HepG2 (cell line): ENCODE measurements around the gene MTUS2. TPM values are rescaled to one million over a fixed set of nuclear protein-coding genes. Genes with fewer than 3 reads are reported as not detected.

Source experiments
- ATAC-seq: fragments of 200-7000 bp; cut with Tn5 transposase; 3 replicates; pipeline ENCODE4 v1.9.1; 2020; ENCODE audit warnings: mild to moderate bottlenecking, moderate library complexity
- BruUV-seq: library from RNA; stranded (reverse); fragments of 400-500 nt; replicated peaks from 2 replicates; lab custom pipeline; 2021; lab: Mats Ljungman, UMichigan
- CTCF ChIA-PET: fragments of 300-600 bp; formaldehyde crosslinking; extraction: SDS; loops from one replicate; lab custom pipeline; 2021; ENCODE audit warnings: low total read pairs, inconsistent platforms, low intra/inter-chr PET ratio; lab: Yijun Ruan, JAX
- POLR2A ChIA-PET: fragments of 350-600 bp; sonication (Branson Sonifier 250); formaldehyde crosslinking; loops from one replicate; lab custom pipeline; 2020; ENCODE audit warnings: antibody characterized with exemption, inconsistent platforms; lab: Yijun Ruan, JAX
- DNase-seq: peaks from one replicate; pipeline ENCODE4 v3.0.0-alpha.2; 2015; ENCODE audit warnings: low spot score
- FAIRE-seq: peaks from 3 replicates; lab custom pipeline; 2011; peaks lifted over from hg19 to GRCh38; lab: Jason Lieb, UNC
- H2AFZ ChIP-seq: one replicate; pipeline ENCODE4 v1.6.1; 2011; ENCODE audit warnings: low read length, inconsistent platforms
- H3K27ac ChIP-seq: fragments of 300-600 bp; 3 replicates; pipeline ENCODE4 v1.8.0; 2011; ENCODE audit warnings: mixed run types, mild to moderate bottlenecking, mixed read lengths, low read length, inconsistent platforms; ENCODE audit not compliant: insufficient read depth; ENCODE audit errors: extremely low read length
- H3K27me3 ChIP-seq, 2 experiments: fragments of 200-600 bp in 1 of 2; 2 replicates in 1 of 2; 3 replicates in 1 of 2; pipeline versions ENCODE4 v1.6.0 to v1.8.0; 2011; ENCODE audit warnings: low read length in 2 of 2, mild to moderate bottlenecking in 2 of 2, moderate library complexity in 2 of 2, inconsistent platforms in 1 of 2; ENCODE audit not compliant: insufficient read depth in 2 of 2, control insufficient read depth in 1 of 2
- H3K36me3 ChIP-seq, 2 experiments: fragments of 200-600 bp in 1 of 2; replicated peaks in 1 of 2; 2 replicates in 1 of 2; 3 replicates in 1 of 2; pipeline versions ENCODE4 v1.5.1 to v1.8.0; 2011; ENCODE audit warnings: low read length in 2 of 2, inconsistent platforms in 1 of 2; ENCODE audit not compliant: insufficient read depth in 2 of 2, control insufficient read depth in 1 of 2
- H3K4me1 ChIP-seq: 2 replicates; pipeline ENCODE4 v1.5.1; 2012; ENCODE audit warnings: low read length, inconsistent platforms; ENCODE audit not compliant: insufficient read depth
- H3K4me2 ChIP-seq: 2 replicates; pipeline ENCODE4 v1.6.0; 2011; ENCODE audit warnings: low read depth, low read length, inconsistent platforms
- H3K4me3 ChIP-seq, 3 experiments: fragments of 200-600 bp in 1 of 3; sonication (generic), shearing (Covaris generic) in 1 of 3; replicated peaks in 1 of 3; 2 replicates each; pipeline ENCODE4 v1.5.1; 2011 to 2016; ENCODE audit warnings: low read length in 3 of 3, inconsistent platforms in 2 of 3, low read depth in 2 of 3, mild to moderate bottlenecking in 2 of 3, control low read depth in 1 of 3, mixed read lengths in 1 of 3; ENCODE audit not compliant: insufficient read depth in 1 of 3
- H3K79me2 ChIP-seq: one replicate; pipeline ENCODE4 v1.6.1; 2011; ENCODE audit warnings: low read length, inconsistent platforms; ENCODE audit not compliant: insufficient read depth
- H3K9ac ChIP-seq: 2 replicates; pipeline ENCODE4 v1.6.0; 2011; ENCODE audit warnings: mild to moderate bottlenecking, low read depth, low read length, inconsistent platforms; ENCODE audit not compliant: insufficient read depth
- H3K9me3 ChIP-seq: 2 replicates; pipeline ENCODE4 v1.5.1; 2012; ENCODE audit warnings: mild to moderate bottlenecking, low read length
- H4K20me1 ChIP-seq: 2 replicates; pipeline ENCODE4 v1.6.0; 2011; ENCODE audit warnings: inconsistent platforms, mild to moderate bottlenecking, low read length, moderate library complexity; ENCODE audit not compliant: insufficient read depth
- AKAP8 ChIP-seq: sonication (generic); formaldehyde crosslinking; IDR thresholded peaks from 2 replicates; pipeline ENCODE4 v1.5.1; 2020; ENCODE audit warnings: mild to moderate bottlenecking, missing genetic modification reagents
- ATM ChIP-seq: fragments of 450-650 bp; IDR thresholded peaks from 2 replicates; pipeline ENCODE4 v1.7.1; 2017; ENCODE audit warnings: mild to moderate bottlenecking, borderline replicate concordance
- BATF2 ChIP-seq: sonication (generic); formaldehyde crosslinking; IDR thresholded peaks from 2 replicates; pipeline ENCODE4 v1.8.0; 2022; ENCODE audit warnings: mild to moderate bottlenecking, missing genetic modification reagents, moderate library complexity
- IRF9 ChIP-seq: sonication (generic); formaldehyde crosslinking; IDR thresholded peaks from 2 replicates; pipeline ENCODE4 v1.8.0; 2022; ENCODE audit warnings: missing genetic modification reagents, mild to moderate bottlenecking, borderline replicate concordance
- MAX ChIP-seq: IDR thresholded peaks from 2 replicates; pipeline ENCODE4 v1.6.1; 2012; ENCODE audit warnings: inconsistent platforms
- ZBTB14 ChIP-seq: sonication (generic); formaldehyde crosslinking; IDR thresholded peaks from 2 replicates; pipeline ENCODE4 v1.4.0; 2020; ENCODE audit warnings: missing genetic modification reagents
- ZBTB4 ChIP-seq: sonication (generic); formaldehyde crosslinking; IDR thresholded peaks from 2 replicates; pipeline ENCODE4 v1.4.0; 2020; ENCODE audit warnings: missing genetic modification reagents, mild to moderate bottlenecking, borderline replicate concordance
- ZNF296 ChIP-seq: sonication (generic); formaldehyde crosslinking; conservative IDR thresholded peaks from 2 replicates; pipeline ENCODE4 v1.5.0; 2020; ENCODE audit warnings: mild to moderate bottlenecking, missing genetic modification reagents
- ZNF724P ChIP-seq: sonication (generic); formaldehyde crosslinking; IDR thresholded peaks from 2 replicates; pipeline ENCODE4 v1.8.0; 2022; ENCODE audit warnings: missing genetic modification reagents, borderline replicate concordance
- ZNF879 ChIP-seq: sonication (generic); formaldehyde crosslinking; IDR thresholded peaks from 2 replicates; pipeline ENCODE4 v1.8.1; 2023; ENCODE audit warnings: missing genetic modification reagents
- WGBS: methylation state at CpG from one replicate; pipeline ENCODE4 v1.1.6; 2017; ENCODE audit warnings: low lambda C conversion rate; 5-methylcytosine and 5-hydroxymethylcytosine counted together
- in situ Hi-C: cut with HindIII; loops from 2 replicates; pipeline ENCODE4 v1.10.0; 2017; ENCODE audit warnings: low pct_unique_long_range_greater_than_20kb; ENCODE audit not compliant: extremely low pct_ligation_motif_present
- intact Hi-C: fragments of 100-400 bp; cut with micrococcal nuclease; formaldehyde crosslinking; loops from one replicate; pipeline ENCODE4 v1.10.0; 2022; ENCODE audit not compliant: unreplicated experiment
- polyA plus RNA-seq, 8 experiments: library from polyadenylated mRNA; depleted of rRNA in 3 of 8; stranded (reverse) in 7 of 8; unstranded in 1 of 8; fragments of >200 nt; fragmentation: Illumina TruSeq in 4 of 8; extraction: Trizol in 4 of 8; gene quantifications; 2 replicates each; pipeline versions ENCODE4 v1.2.1 to v1.2.3, GENCODE V29; 2011 to 2016; ENCODE audit warnings: low read depth in 4 of 8, missing spikeins in 1 of 8, mixed read lengths in 1 of 8; ENCODE audit not compliant: insufficient read depth in 1 of 8
- total RNA-seq, 5 experiments: library from RNA; depleted of rRNA; stranded (reverse); fragments of >200 nt; fragmentation: Illumina TruSeq; extraction: Trizol; gene quantifications; 2 replicates each; pipeline ENCODE4 v1.2.3, GENCODE V29; 2016; ENCODE audit warnings: low read depth in 1 of 5
- TF ChIP-seq, protein P1 (sequence below): sonication (generic); formaldehyde crosslinking; IDR thresholded peaks from 2 replicates; pipeline ENCODE4 v1.8.1; 2023; ENCODE audit warnings: mild to moderate bottlenecking, inconsistent platforms, moderate library complexity, missing genetic modification reagents, borderline replicate concordance

The MTUS2 gene
- total and polyA plus RNA-seq, 2 of the 13 experiments (the other 11 are each of a cell fraction or from before 2014, with no cell fraction given), result not detected

GRCh38 chr13:29161676-29162075, 341.5 kb downstream of the MTUS2 start (continued):
- TF ChIP-seq ZBTB4 (CRISPR knock-in tag) (no peak), ZNF879 (CRISPR knock-in tag) (no peak)
- TF ChIP-seq, all 625 proteins: peak for 0

DNA sequence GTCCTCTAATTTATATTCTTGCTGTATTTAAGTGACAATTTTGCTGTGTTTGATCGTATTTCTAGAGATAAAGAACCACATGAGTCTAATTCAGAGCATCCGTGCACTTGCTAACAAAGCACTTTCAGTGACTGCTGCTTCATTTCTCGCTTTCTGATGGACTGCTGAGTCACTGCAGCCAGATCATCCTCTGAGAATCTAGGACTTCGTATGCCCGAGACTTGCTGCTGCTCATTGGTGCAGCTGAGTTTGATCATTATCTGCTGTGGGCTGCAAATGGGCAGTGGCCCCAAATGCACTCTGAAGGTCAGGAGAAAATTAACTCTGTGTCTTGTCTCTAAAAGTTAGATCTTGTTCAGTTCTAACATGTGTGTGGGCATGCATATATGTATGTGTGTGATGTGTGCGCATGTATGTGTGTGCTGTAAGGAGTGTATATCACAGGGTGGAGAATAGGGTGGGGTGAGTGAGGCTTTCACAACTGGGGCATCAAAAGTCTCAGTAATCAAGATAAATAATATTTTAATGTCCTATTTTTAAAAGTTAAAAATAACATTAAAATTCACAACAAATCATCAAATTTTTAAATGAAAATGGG, 342.6 kb downstream of the MTUS2 start:
- no peak overlapping the region for H3K4me3 ChIP-seq
- H4K20me1 ChIP-seq, result no peaks in the 10 kb centered on the region
- 27% methylated on average over 6 of the region's 6 CpGs for WGBS
- no peak overlapping the region for H3K9ac ChIP-seq
- ChIA-PET CTCF (no interaction called here), POLR2A (no interaction called here)
- TF ChIP-seq IRF9 (CRISPR knock-in tag) (no peak), MAX (no peak), ZNF724P (CRISPR knock-in tag) (no peak), ZBTB14 (no peak), ZNF296 (no peak), AKAP8 (no peak), ATM (no peak), BATF2 (no peak)
- TF ChIP-seq, protein P1, sequence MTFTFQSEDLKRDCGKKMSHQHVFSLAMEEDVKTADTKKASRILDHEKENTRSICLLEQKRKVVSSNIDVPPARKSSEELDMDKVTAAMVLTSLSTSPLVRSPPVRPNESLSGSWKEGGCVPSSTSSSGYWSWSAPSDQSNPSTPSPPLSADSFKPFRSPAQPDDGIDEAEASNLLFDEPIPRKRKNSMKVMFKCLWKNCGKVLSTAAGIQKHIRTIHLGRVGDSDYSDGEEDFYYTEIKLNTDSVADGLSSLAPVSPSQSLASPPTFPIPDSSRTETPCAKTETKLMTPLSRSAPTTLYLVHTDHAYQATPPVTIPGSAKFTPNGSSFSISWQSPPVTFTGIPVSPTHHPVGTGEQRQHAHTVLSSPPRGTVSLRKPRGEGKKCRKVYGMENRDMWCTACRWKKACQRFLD, result no peak
- no peak overlapping the region for H2AFZ ChIP-seq
- no peaks in the 10 kb centered on the region for H3K4me1 ChIP-seq
- ATAC-seq, result no peak
- peaks cover 71% of the 10 kb centered on the region for H3K9me3 ChIP-seq
- BruUV-seq, result no TSS peak
- no peak for FAIRE-seq
- H3K36me3 ChIP-seq, result no peaks in the 10 kb centered on the region
- intact Hi-C loops, result no loop called here
- no peaks in the 10 kb centered on the region for H3K27me3 ChIP-seq
- H3K79me2 ChIP-seq, result no peaks in the 10 kb centered on the region
- H3K4me2 ChIP-seq, result no peak overlapping the region
- in situ Hi-C loops, result no loop called here
- no peak for DNase-seq
- no peak overlapping the region for H3K27ac ChIP-seq
